Measurements from ENCODE around the gene ZXDB.
A peak's percentile ranks its signal among the peaks of the same experiment; 100 is the strongest.
"Not testable (repeated sequence)": the region's sequence is repeated elsewhere in the genome, so short reads cannot be mapped to it uniquely, and the experiment has no call there.

Gene ZXDB

GRCh38 chrX:57591284-57592159 lies at the start of gene ZXDB:
TSS of gene ZXDB (plus strand) at chrX:57592011. CDS start at chrX:57592049, 38 bp downstream.
- DNase-seq (ENCODE audit: low read depth in 2 of 2) = not testable (repeated sequence)

- no peak for DNase-seq (ENCODE audit: low read depth in 2 of 2)
Observed at GRCh38 chrX:57565198-57565597, 26.6 kb upstream of the ZXDB start.

- DNase-seq (ENCODE audit: low read depth in 2 of 2) = no peak
Observed at GRCh38 chrX:57573754-57574153, 18.1 kb upstream of the ZXDB start.

GRCh38 chrX:57582948-57583347 lies 8.9 kb upstream of the ZXDB start:
- DNase-seq (ENCODE audit: low read depth in 2 of 2) = not testable (repeated sequence)

GRCh38 chrX:57583477-57583876 lies 8.3 kb upstream of the ZXDB start:
- no peak for DNase-seq (ENCODE audit: low read depth in 2 of 2)

- no peak for DNase-seq (ENCODE audit: low read depth in 2 of 2)
Observed at GRCh38 chrX:57586360-57586759, 5.5 kb upstream of the ZXDB start.

GRCh38 chrX:57587062-57587461 lies 4.7 kb upstream of the ZXDB start:
- no peak for DNase-seq (ENCODE audit: low read depth in 2 of 2)

- DNase-seq (ENCODE audit: low read depth in 2 of 2) = no peak
Observed at GRCh38 chrX:57587607-57588006, 4.2 kb upstream of the ZXDB start.

- peak in 1 of 2 donors; percentile 19 for DNase-seq (ENCODE audit: low read depth in 2 of 2)
Observed at GRCh38 chrX:57592160-57592893, 516 bp downstream of the ZXDB start.

- DNase-seq (ENCODE audit: low read depth in 2 of 2) = not testable (repeated sequence)
Observed at GRCh38 chrX:57592894-57593215, 1.0 kb downstream of the ZXDB start.

- DNase-seq (ENCODE audit: low read depth in 2 of 2) = no peak
Observed at GRCh38 chrX:57595381-57595811, 3.6 kb downstream of the ZXDB start.

- DNase-seq (ENCODE audit: low read depth in 2 of 2) = no peak
Observed at GRCh38 chrX:57596109-57596508, 4.3 kb downstream of the ZXDB start.

- DNase-seq (ENCODE audit: low read depth in 2 of 2) = no peak
Observed at GRCh38 chrX:57596516-57596915, 4.7 kb downstream of the ZXDB start.

- no peak for DNase-seq (ENCODE audit: low read depth in 2 of 2)
Observed at GRCh38 chrX:57607295-57608187, 15.7 kb downstream of the ZXDB start.

GRCh38 chrX:57613351-57613750 lies 21.5 kb downstream of the ZXDB start:
- DNase-seq (ENCODE audit: low read depth in 2 of 2) = not testable (repeated sequence)

- DNase-seq (ENCODE audit: low read depth in 2 of 2) = not testable (repeated sequence)
Observed at GRCh38 chrX:57629438-57629837, 37.6 kb downstream of the ZXDB start.

GRCh38 chrX:57640674-57641016 lies 48.8 kb downstream of the ZXDB start:
- DNase-seq (ENCODE audit: low read depth in 2 of 2) = no peak

GRCh38 chrX:57641338-57641737 lies 49.5 kb downstream of the ZXDB start:
- DNase-seq (ENCODE audit: low read depth in 2 of 2) = no peak

- DNase-seq (ENCODE audit: low read depth in 2 of 2) = no peak
Observed at GRCh38 chrX:57643698-57644097, 51.9 kb downstream of the ZXDB start.

- no peak for DNase-seq (ENCODE audit: low read depth in 2 of 2)
Observed at GRCh38 chrX:57647020-57647419, 55.2 kb downstream of the ZXDB start.

All from stimulated activated CD8-positive, alpha-beta memory T cell treated with anti-CD3 and anti-CD28 coated beads, Interleukin-7, amount 100 ng/mL, for 4 hours (primary cell).